Activated T-helper 1 cell treated with Interleukin-2 at 50 U/mL for 16 hours (primary cell): ENCODE results near the gene PPP3R2.
"Not testable (repeated sequence)": the region's sequence is repeated elsewhere in the genome, so short reads cannot be mapped to it uniquely, and the experiment has no call there.

Experiments
- DNase-seq: peaks from one replicate; pipeline ENCODE4 v3.0.0-alpha.2; 2020; ENCODE audit warnings: low read depth

Gene PPP3R2

DNA sequence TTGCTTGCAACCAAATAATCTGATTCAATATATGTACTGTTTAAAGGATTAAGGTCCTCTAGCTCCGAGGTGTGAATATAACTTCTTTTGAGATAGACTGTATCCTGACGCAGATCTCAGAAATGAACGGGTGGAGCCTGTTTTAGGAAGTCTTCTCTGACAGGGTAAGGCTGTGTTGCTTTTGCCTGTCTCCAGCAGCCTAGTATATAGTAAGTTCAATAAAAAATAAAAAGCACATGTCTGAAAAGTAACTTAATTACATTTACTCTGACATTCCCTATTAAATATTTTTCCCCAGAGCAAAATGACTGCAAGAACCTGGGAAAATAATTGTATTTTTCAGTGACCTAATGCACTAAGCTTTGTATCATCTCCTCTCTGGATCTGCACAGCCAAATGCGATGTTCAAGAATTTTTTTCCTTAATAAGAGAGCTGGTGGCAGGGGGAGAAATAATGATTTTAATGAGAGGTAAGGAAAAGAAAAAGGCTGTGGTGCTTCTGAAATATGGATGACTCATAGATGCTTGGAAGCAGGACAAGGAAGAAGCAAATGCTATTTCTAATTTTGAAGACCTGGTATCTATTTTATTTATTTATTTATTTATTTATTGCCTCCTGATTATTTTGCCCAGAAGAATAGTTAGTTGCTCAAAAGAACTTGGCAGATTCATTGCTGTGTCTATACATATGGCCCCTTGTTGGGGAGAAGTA, 7.3 kb downstream of the PPP3R2 start:
- no peak for DNase-seq

DNA sequence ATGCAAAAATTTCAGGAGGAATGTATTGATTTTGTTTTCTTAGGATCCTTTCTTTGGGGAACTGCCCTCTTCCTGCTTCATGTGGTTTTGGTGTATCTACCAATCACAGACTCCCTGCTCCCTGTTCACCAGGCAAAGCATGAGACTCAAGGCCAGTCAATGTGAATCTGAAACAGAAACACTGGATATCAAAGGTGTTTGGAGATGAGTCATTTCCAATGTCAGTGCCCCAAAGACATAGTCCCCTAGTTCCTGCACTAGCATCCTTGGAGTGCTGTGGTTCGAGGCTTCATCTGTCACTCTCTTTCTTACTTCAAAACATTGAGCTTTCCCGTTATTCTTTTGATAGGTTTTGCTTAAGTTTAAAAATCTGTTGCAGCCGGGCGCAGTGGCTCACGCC, 8.1 kb downstream of the PPP3R2 start:
- DNase-seq: no peak

GRCh38 chr9:101585740-101586139, 9.0 kb downstream of the PPP3R2 start:
- no peak for DNase-seq

DNA sequence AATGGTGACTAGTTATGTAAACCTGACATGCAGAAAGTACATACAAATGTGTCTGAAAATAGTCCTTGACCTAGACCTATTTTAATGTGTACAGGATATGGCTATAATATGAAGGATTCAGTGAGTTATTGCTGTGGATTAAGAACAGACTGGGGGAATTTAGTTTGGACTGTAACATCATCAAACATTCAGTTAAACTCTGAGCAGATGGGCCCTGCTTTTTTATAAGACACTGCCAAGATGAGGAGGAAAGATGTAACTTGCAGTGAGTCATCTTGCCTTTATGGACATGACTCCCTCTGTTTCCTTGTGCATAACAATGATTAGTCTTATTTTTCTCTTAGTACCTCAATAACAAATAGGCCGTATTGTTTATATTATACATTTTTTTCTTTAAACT, 12.2 kb downstream of the PPP3R2 start:
- DNase-seq: no peak

- no peak for DNase-seq
Measured at GRCh38 chr9:101579711-101580545, 14.8 kb downstream of the PPP3R2 start.

GRCh38 chr9:101578378-101578777, 16.4 kb downstream of the PPP3R2 start:
- DNase-seq: no peak

GRCh38 chr9:101574731-101575333, 19.9 kb downstream of the PPP3R2 start:
- DNase-seq: no peak

GRCh38 chr9:101572316-101572715, 22.5 kb downstream of the PPP3R2 start:
- no peak for DNase-seq

GRCh38 chr9:101571114-101571513, 23.7 kb downstream of the PPP3R2 start:
- no peak for DNase-seq

DNA sequence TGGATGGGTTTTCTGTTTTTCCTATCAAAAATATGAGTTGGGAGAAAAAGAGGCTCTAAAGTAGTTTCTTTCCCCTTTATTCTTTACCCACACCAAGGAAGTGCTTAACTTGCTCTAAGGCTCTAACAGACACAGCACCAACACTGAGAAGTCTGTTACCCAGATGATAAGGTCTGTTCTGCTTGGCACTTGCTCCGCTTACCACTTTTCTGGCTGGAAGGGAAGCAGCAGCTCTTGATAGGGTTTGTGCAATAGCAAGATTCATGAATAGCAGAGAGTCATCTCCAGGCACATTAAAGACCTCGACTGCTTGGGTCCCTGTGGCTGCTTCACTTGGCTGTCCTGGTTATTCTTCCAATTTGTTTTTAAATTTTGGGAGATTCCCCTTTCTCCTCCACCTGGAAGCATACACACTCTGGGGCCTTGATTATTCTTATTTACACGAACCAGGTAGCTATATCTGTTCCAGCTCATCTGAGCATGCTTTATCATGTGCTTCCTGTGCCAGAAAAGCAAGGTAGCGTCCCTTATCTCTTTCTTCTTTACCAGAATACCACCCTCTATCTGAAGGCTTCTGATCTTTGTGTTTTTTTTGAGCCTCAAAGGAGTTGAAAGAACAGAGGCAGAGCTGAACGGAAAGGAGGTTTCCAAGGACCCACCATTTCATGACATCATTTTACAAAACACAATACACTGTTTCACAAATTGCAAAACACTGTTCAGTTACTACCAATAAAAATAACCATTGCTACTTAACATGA, 24.8 kb downstream of the PPP3R2 start:
- no peak for DNase-seq

GRCh38 chr9:101567725-101568350, 26.9 kb downstream of the PPP3R2 start:
- no peak for DNase-seq

- no peak for DNase-seq
Measured at GRCh38 chr9:101566904-101567724, 27.7 kb downstream of the PPP3R2 start.

DNA sequence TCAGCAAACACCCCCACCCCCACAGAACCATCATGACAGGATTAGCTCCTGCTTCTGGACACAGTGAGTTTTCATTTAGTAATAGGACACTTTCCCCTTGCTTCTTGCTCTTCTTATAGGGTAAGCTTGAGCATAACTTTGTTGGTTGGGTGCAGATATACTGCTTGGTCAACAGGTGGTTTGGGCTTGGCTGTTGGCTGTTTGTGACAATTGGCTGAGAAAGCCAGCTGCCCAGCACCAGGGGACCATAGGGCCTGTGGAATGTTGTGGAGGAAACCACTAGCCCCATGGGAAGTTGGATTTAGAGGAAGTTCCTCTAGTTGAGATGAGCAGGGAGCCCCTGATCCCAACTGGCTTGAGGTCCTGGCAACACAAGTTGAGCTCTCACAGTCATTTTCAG, 30.5 kb downstream of the PPP3R2 start:
- no peak for DNase-seq

- no peak for DNase-seq
Measured at GRCh38 chr9:101562966-101563365, 31.8 kb downstream of the PPP3R2 start.

DNA sequence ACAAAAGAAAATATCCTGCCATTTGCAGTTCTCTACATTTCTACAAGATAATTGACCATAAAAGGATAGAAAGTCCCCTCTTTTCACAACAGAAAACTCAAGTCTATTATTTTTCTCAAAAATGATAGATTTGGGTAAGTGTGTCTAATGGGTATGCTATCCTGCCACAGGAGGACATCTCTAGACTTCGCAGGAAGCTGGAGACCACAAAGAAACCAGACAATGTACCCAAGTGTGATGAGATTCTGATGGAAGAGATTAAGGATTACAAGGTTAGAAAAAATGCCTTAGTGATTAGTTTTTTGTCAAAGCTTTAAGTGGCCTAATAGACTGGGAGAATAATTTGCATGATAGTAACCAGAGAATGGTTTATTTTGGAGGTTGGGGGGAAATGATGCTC, 33.0 kb downstream of the PPP3R2 start:
- no peak for DNase-seq

GRCh38 chr9:101549472-101550098, 45.2 kb downstream of the PPP3R2 start:
- not testable (repeated sequence) for DNase-seq

- no peak for DNase-seq
Measured at GRCh38 chr9:101543098-101543735, 51.6 kb downstream of the PPP3R2 start.
